HepG2 (cell line): ENCODE data around the gene TFEB. TPM values are rescaled to one million over a fixed set of nuclear protein-coding genes. Genes with fewer than 3 reads are reported as not detected.

Experiments used
- ATAC-seq: fragments of 200-7000 bp; cut with Tn5 transposase; 3 replicates; pipeline ENCODE4 v1.9.1; 2020; ENCODE audit warnings: mild to moderate bottlenecking, moderate library complexity
- BruUV-seq: library from RNA; stranded (reverse); fragments of 400-500 nt; replicated peaks from 2 replicates; lab custom pipeline; 2021; lab: Mats Ljungman, UMichigan
- CTCF ChIA-PET: fragments of 300-600 bp; formaldehyde crosslinking; extraction: SDS; loops from one replicate; lab custom pipeline; 2021; ENCODE audit warnings: low total read pairs, inconsistent platforms, low intra/inter-chr PET ratio; lab: Yijun Ruan, JAX
- POLR2A ChIA-PET: fragments of 350-600 bp; sonication (Branson Sonifier 250); formaldehyde crosslinking; loops from one replicate; lab custom pipeline; 2020; ENCODE audit warnings: antibody characterized with exemption, inconsistent platforms; lab: Yijun Ruan, JAX
- DNase-seq: peaks from one replicate; pipeline ENCODE4 v3.0.0-alpha.2; 2015; ENCODE audit warnings: low spot score
- FAIRE-seq: peaks from 3 replicates; lab custom pipeline; 2011; peaks lifted over from hg19 to GRCh38; lab: Jason Lieb, UNC
- H2AFZ ChIP-seq: one replicate; pipeline ENCODE4 v1.6.1; 2011; ENCODE audit warnings: low read length, inconsistent platforms
- H3K27ac ChIP-seq: fragments of 300-600 bp; 3 replicates; pipeline ENCODE4 v1.8.0; 2011; ENCODE audit warnings: mixed run types, mild to moderate bottlenecking, mixed read lengths, low read length, inconsistent platforms; ENCODE audit not compliant: insufficient read depth; ENCODE audit errors: extremely low read length
- H3K27me3 ChIP-seq, 2 experiments: fragments of 200-600 bp in 1 of 2; 2 replicates in 1 of 2; 3 replicates in 1 of 2; pipeline versions ENCODE4 v1.6.0 to v1.8.0; 2011; ENCODE audit warnings: low read length in 2 of 2, mild to moderate bottlenecking in 2 of 2, moderate library complexity in 2 of 2, inconsistent platforms in 1 of 2; ENCODE audit not compliant: insufficient read depth in 2 of 2, control insufficient read depth in 1 of 2
- H3K36me3 ChIP-seq, 2 experiments: fragments of 200-600 bp in 1 of 2; replicated peaks in 1 of 2; 2 replicates in 1 of 2; 3 replicates in 1 of 2; pipeline versions ENCODE4 v1.5.1 to v1.8.0; 2011; ENCODE audit warnings: low read length in 2 of 2, inconsistent platforms in 1 of 2; ENCODE audit not compliant: insufficient read depth in 2 of 2, control insufficient read depth in 1 of 2
- H3K4me1 ChIP-seq: 2 replicates; pipeline ENCODE4 v1.5.1; 2012; ENCODE audit warnings: low read length, inconsistent platforms; ENCODE audit not compliant: insufficient read depth
- H3K4me2 ChIP-seq: 2 replicates; pipeline ENCODE4 v1.6.0; 2011; ENCODE audit warnings: low read depth, low read length, inconsistent platforms
- H3K4me3 ChIP-seq, 3 experiments: fragments of 200-600 bp in 1 of 3; sonication (generic), shearing (Covaris generic) in 1 of 3; replicated peaks in 1 of 3; 2 replicates each; pipeline ENCODE4 v1.5.1; 2011 to 2016; ENCODE audit warnings: low read length in 3 of 3, inconsistent platforms in 2 of 3, low read depth in 2 of 3, mild to moderate bottlenecking in 2 of 3, control low read depth in 1 of 3, mixed read lengths in 1 of 3; ENCODE audit not compliant: insufficient read depth in 1 of 3
- H3K79me2 ChIP-seq: one replicate; pipeline ENCODE4 v1.6.1; 2011; ENCODE audit warnings: low read length, inconsistent platforms; ENCODE audit not compliant: insufficient read depth
- H3K9ac ChIP-seq: 2 replicates; pipeline ENCODE4 v1.6.0; 2011; ENCODE audit warnings: mild to moderate bottlenecking, low read depth, low read length, inconsistent platforms; ENCODE audit not compliant: insufficient read depth
- H3K9me3 ChIP-seq: 2 replicates; pipeline ENCODE4 v1.5.1; 2012; ENCODE audit warnings: mild to moderate bottlenecking, low read length
- H4K20me1 ChIP-seq: 2 replicates; pipeline ENCODE4 v1.6.0; 2011; ENCODE audit warnings: inconsistent platforms, mild to moderate bottlenecking, low read length, moderate library complexity; ENCODE audit not compliant: insufficient read depth
- ELF3 ChIP-seq: IDR thresholded peaks from 2 replicates; pipeline ENCODE4 v1.6.1; 2016; ENCODE audit warnings: missing genetic modification reagents, missing compliant biosample characterization
- GPN1 ChIP-seq: sonication (generic); formaldehyde crosslinking; IDR thresholded peaks from 2 replicates; pipeline ENCODE4 v1.5.1; 2020; ENCODE audit warnings: missing genetic modification reagents, borderline replicate concordance
- KDM2A ChIP-seq: sonication (generic); formaldehyde crosslinking; IDR thresholded peaks from 2 replicates; pipeline ENCODE4 v1.4.0; 2020; ENCODE audit warnings: low read depth, missing genetic modification reagents, borderline replicate concordance
- KDM6A ChIP-seq: IDR thresholded peaks from 2 replicates; pipeline ENCODE4 v1.6.1; 2016; ENCODE audit warnings: low read depth
- KLF12 ChIP-seq: sonication (generic); formaldehyde crosslinking; IDR thresholded peaks from 2 replicates; pipeline ENCODE4 v1.4.0; 2020; ENCODE audit warnings: missing genetic modification reagents, borderline replicate concordance
- NR0B2 ChIP-seq: sonication (generic); formaldehyde crosslinking; IDR thresholded peaks from 2 replicates; pipeline ENCODE4 v1.4.0; 2020; ENCODE audit warnings: mild to moderate bottlenecking, missing genetic modification reagents
- SAP130 ChIP-seq: IDR thresholded peaks from 2 replicates; pipeline ENCODE4 v1.6.1; 2016; ENCODE audit warnings: low read depth
- TAF1 ChIP-seq: sonication (generic); formaldehyde crosslinking; IDR thresholded peaks from 2 replicates; pipeline ENCODE4 v1.4.0; 2020; ENCODE audit warnings: missing genetic modification reagents
- ZNF251 ChIP-seq: sonication (generic); formaldehyde crosslinking; IDR thresholded peaks from 2 replicates; pipeline ENCODE4 v1.9.0; 2021; ENCODE audit warnings: mild to moderate bottlenecking, missing genetic modification reagents
- ZNF263 ChIP-seq: sonication (generic); formaldehyde crosslinking; IDR thresholded peaks from 2 replicates; pipeline ENCODE4 v1.4.0; 2020; ENCODE audit warnings: missing genetic modification reagents
- ZNF33A ChIP-seq: sonication (generic); formaldehyde crosslinking; IDR thresholded peaks from 2 replicates; pipeline ENCODE4 v1.5.1; 2020; ENCODE audit warnings: missing genetic modification reagents, mild to moderate bottlenecking, moderate library complexity, borderline replicate concordance
- ZNF598 ChIP-seq: sonication (generic); formaldehyde crosslinking; IDR thresholded peaks from 2 replicates; pipeline ENCODE4 v1.5.1; 2020; ENCODE audit warnings: mild to moderate bottlenecking, missing genetic modification reagents, borderline replicate concordance
- ZNF605 ChIP-seq: sonication (generic); formaldehyde crosslinking; IDR thresholded peaks from 2 replicates; pipeline ENCODE4 v1.8.0; 2022; ENCODE audit warnings: mild to moderate bottlenecking, missing genetic modification reagents
- ZNF629 ChIP-seq: sonication (generic); formaldehyde crosslinking; conservative IDR thresholded peaks from 2 replicates; pipeline ENCODE4 v1.5.0; 2020; ENCODE audit warnings: missing genetic modification reagents
- ZNF776 ChIP-seq: sonication (generic); formaldehyde crosslinking; IDR thresholded peaks from 2 replicates; pipeline ENCODE4 v1.4.0; 2020; ENCODE audit warnings: mild to moderate bottlenecking, missing genetic modification reagents
- WGBS: methylation state at CpG from one replicate; pipeline ENCODE4 v1.1.6; 2017; ENCODE audit warnings: low lambda C conversion rate; 5-methylcytosine and 5-hydroxymethylcytosine counted together
- in situ Hi-C: cut with HindIII; loops from 2 replicates; pipeline ENCODE4 v1.10.0; 2017; ENCODE audit warnings: low pct_unique_long_range_greater_than_20kb; ENCODE audit not compliant: extremely low pct_ligation_motif_present
- intact Hi-C: fragments of 100-400 bp; cut with micrococcal nuclease; formaldehyde crosslinking; loops from one replicate; pipeline ENCODE4 v1.10.0; 2022; ENCODE audit not compliant: unreplicated experiment
- polyA plus RNA-seq, 8 experiments: library from polyadenylated mRNA; depleted of rRNA in 3 of 8; stranded (reverse) in 7 of 8; unstranded in 1 of 8; fragments of >200 nt; fragmentation: Illumina TruSeq in 4 of 8; extraction: Trizol in 4 of 8; gene quantifications; 2 replicates each; pipeline versions ENCODE4 v1.2.1 to v1.2.3, GENCODE V29; 2011 to 2016; ENCODE audit warnings: low read depth in 4 of 8, missing spikeins in 1 of 8, mixed read lengths in 1 of 8; ENCODE audit not compliant: insufficient read depth in 1 of 8
- total RNA-seq, 5 experiments: library from RNA; depleted of rRNA; stranded (reverse); fragments of >200 nt; fragmentation: Illumina TruSeq; extraction: Trizol; gene quantifications; 2 replicates each; pipeline ENCODE4 v1.2.3, GENCODE V29; 2016; ENCODE audit warnings: low read depth in 1 of 5
- TF ChIP-seq, protein P1 (sequence below), 2 experiments: fragments of 450-650 bp in 1 of 2; sonication (generic) in 1 of 2; formaldehyde crosslinking; IDR thresholded peaks; 2 replicates each; pipeline versions ENCODE4 v1.5.0 to v1.8.0; 2020 to 2022; ENCODE audit warnings: mild to moderate bottlenecking in 1 of 2, missing genetic modification reagents in 1 of 2
- TF ChIP-seq, protein P2 (sequence below): sonication (generic); IDR thresholded peaks from 2 replicates; pipeline ENCODE4 v1.6.1; 2016; ENCODE audit warnings: low read depth, borderline replicate concordance

Gene TFEB
- total and polyA plus RNA-seq, 2 of the 13 experiments (the other 11 are each of a cell fraction or from before 2014, with no cell fraction given) = 13.3 to 18.7 TPM

DNA sequence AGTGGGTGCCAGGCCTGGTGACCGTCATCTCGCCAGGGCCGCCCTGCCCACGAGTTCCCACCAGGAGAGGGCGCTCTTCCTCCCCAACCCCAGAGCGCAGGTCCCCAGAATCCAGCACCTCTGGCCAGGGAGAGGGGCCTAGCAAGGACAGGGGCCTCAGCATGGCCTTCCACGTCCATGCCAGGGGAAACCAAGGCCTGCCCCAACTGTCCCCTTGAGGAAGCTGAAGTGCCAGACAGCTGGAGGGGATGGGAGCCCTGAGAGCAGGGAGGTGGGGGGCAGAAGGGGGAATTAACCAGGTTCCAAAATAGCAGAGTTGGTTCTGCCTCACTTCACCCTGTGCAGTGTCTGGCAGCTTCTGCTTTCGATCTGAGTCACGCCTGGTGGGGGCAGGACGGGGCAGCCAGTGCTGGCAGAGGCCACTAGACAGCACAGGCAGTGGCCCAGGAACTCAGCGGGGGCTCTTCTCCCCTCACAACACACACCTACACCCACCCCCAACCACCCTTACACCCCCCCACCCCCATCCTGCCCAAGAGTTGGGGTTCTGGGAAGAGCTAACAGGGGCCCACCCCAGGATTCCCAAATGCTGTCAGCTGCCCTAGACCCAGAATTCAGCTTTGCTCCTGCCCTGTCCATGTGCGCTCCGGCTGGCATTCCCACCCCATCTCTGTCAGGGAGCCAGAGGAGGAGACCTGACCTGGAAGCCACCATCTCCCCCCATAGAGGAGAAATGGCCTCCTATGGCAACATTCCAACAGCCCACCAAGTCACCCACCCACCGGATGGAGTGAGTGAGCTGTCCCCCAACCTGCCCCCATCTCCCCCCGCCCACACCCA is 29.2 kb downstream of the TFEB start (continued):
- TF ChIP-seq ZNF598 (CRISPR knock-in tag) (peak; percentile 55; the same call in 1 of the 2 replicates), SAP130 (CRISPR knock-in tag) (peak; percentile 68), GPN1 (CRISPR knock-in tag) (no peak), ELF3 (0 out of 2 replicates have a peak, but pooled peaks have one; percentile 41), KDM2A (peak; percentile 78)
- TF ChIP-seq, protein P1, sequence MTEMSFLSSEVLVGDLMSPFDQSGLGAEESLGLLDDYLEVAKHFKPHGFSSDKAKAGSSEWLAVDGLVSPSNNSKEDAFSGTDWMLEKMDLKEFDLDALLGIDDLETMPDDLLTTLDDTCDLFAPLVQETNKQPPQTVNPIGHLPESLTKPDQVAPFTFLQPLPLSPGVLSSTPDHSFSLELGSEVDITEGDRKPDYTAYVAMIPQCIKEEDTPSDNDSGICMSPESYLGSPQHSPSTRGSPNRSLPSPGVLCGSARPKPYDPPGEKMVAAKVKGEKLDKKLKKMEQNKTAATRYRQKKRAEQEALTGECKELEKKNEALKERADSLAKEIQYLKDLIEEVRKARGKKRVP (CRISPR knock-in tag; IDR thresholded peaks at IDR 0.05) = no peak

DNA sequence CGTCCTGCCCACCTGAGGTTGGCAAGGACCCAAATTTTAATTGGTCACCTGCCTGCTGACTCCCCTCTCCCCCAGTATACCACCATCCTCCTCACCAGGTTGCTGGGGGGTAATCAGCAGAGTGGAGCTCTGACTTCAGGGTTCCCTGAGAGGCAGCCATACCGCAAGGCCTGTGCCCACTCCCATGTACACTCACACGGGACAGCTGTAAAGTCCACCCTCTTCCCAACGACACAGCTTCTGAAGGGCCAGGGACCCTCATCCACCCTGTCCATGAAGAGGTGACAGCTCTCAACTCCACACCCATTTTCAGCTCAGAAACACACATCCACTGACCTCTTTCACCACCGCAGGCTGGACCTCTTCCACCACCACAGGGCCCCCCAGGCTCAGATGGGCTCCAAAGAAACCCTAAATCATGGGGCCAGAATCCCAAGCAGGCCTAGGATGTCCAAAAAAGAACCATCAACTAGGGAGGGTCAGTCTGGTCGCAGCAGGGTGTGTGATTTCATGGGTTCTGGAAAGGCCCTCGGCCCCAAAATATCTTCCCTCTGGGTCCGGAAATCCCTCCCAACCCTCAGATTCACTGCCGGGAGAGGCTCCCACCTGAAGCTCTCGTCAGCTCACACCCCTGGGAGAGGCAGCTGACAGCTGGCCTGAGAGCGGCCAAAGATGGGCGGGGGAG is 30.0 kb downstream of the TFEB start:
- DNase-seq (no peak), FAIRE-seq (no peak), ATAC-seq (no peak)
- Histone ChIP-seq H4K20me1 (no peaks in the 10 kb centered on the region), H3K27me3 (no peaks in the 10 kb centered on the region), H3K9ac (no peak overlapping the region), H3K4me1 (peaks cover 18% of the 10 kb centered on the region), H3K79me2 (no peaks in the 10 kb centered on the region), H3K9me3 (no peaks in the 10 kb centered on the region), H3K27ac (no peak overlapping the region), H2AFZ (no peak overlapping the region), H3K4me3 (no peak overlapping the region), H3K4me2 (peak overlapping the region; percentile 51), H3K36me3 (0 out of 5 replicates have a peak, but pooled peaks cover 0 to 1% of the 10 kb centered on the region in 2 experiments)
- TF ChIP-seq ZNF605 (CRISPR knock-in tag) (peak; percentile 49; the same call in 1 of the 2 replicates), NR0B2 (CRISPR knock-in tag) (peak; percentile 41; the same call in 1 of the 2 replicates), ZNF776 (CRISPR knock-in tag) (peak; percentile 53; the same call in 1 of the 2 replicates), ZNF263 (0 out of 2 replicates have a peak, but pooled peaks have one; percentile 17), ZNF33A (CRISPR knock-in tag) (no peak), TAF1 (CRISPR knock-in tag) (0 out of 2 replicates have a peak, but pooled peaks have one; percentile 14), ZNF251 (CRISPR knock-in tag) (no peak), KLF12 (CRISPR knock-in tag) (0 out of 2 replicates have a peak, but pooled peaks have one; percentile 37), KDM6A (CRISPR knock-in tag) (no peak), ZNF598 (CRISPR knock-in tag) (0 out of 2 replicates have a peak, but pooled peaks have one; percentile 56), ZNF629 (CRISPR knock-in tag) (no peak)
- TF ChIP-seq, protein P2, sequence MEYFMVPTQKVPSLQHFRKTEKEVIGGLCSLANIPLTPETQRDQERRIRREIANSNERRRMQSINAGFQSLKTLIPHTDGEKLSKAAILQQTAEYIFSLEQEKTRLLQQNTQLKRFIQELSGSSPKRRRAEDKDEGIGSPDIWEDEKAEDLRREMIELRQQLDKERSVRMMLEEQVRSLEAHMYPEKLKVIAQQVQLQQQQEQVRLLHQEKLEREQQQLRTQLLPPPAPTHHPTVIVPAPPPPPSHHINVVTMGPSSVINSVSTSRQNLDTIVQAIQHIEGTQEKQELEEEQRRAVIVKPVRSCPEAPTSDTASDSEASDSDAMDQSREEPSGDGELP = peak; percentile 50; the same call in 1 of the 2 replicates
- WGBS = 65% methylated on average over 12 of the region's 12 CpGs
- ChIA-PET CTCF (interaction anchor here (0.7 to 4.3 kb wide), 5 partner anchors 23 to 81 kb away, joined by 3 to 61 read pairs (median 8); partner anchors contain the start of genes FRS3, PRICKLE4 and TOMM6), POLR2A (interaction anchor here (1.8 to 3.3 kb wide), 2 partner anchors 28 to 63 kb away, joined by 8 to 22 read pairs; no protein-coding TSS in a partner anchor)
- intact Hi-C loops = no loop called here
- in situ Hi-C loops = no loop called here
- no TSS peak for BruUV-seq
